ENCODE measurements around the gene ACVR2A.

The ACVR2A gene

GRCh38 chr2:147855977-147856376 lies 11.1 kb downstream of the ACVR2A start:
- DNase-seq = no peak

DNA sequence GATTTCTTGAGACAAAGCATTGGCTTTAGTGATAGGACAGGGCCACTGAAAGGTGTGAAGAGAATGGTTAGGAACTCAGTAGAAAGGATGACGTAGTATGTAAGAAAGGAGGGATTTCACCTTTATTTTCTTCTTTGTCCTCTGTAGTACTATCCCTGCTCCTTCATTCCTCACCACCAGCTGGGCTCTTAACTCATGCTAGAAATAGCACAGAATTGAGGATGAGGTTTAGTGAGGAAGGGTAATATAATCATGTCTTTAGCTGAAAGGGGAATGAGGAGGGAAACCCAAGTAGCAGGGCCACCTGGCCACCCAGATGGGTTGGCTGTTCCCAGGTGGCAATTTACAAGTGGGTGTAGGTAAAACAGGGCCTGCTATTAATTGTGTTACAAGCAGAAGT lies 15.2 kb downstream of the ACVR2A start:
- no peak for DNase-seq

DNA sequence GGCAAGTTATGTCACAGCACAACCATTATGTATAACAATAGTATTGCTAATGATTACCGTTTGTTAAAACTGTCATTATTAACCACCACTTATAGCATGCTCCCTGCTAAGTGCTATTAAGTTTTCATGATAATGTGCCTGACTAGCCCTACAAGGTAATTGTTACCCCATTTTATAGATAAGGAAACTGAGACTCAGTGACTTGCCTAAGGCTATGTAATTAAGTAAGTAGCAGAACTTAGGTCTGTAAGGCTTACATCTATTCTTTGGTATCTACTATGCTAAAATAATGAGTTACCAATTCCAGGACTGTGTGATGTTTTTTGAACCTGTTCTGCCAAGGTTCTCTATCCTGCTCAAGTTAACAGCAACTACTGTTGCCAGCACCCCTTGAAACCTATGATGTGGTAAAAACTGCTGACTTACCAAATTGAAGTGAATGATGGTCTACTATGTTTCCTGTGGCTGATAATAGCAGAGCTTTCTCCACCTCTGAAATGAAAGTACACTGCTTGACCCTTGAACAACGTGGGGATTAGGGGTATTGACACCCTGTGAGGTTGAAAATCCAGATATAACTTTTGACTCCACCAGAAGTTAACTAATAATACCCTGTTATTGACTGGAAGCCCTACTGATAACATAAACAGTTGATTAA lies 18.2 kb downstream of the ACVR2A start:
- no peak for DNase-seq

- DNase-seq = no peak
These were observed 19.0 kb downstream of the ACVR2A start for GRCh38 chr2:147863835-147864234.

GRCh38 chr2:147865560-147865959 lies 20.7 kb downstream of the ACVR2A start:
- DNase-seq = no peak

- DNase-seq = no peak
These were observed 22.2 kb downstream of the ACVR2A start for GRCh38 chr2:147867050-147867449.

- no peak for DNase-seq
These were observed 25.1 kb downstream of the ACVR2A start for GRCh38 chr2:147869934-147870333.

DNA sequence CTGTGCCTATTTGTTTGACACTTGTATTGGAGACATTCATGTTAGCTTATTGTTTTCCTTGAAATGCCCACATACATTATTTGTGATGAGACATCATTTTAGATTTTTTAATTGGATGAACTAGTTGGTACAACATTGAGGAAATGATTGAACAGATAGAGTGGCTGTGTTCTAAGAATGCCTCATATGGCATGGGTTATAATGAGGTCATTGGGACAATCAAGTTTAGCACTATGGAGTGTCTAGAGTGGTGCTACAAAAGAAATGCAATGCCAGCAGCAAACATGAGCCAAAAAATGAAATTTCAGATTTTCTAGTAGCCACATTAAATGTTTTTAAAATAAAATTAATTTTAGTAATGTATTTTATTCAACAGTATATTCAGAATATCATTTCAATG lies 28.1 kb downstream of the ACVR2A start:
- no peak for DNase-seq

DNA sequence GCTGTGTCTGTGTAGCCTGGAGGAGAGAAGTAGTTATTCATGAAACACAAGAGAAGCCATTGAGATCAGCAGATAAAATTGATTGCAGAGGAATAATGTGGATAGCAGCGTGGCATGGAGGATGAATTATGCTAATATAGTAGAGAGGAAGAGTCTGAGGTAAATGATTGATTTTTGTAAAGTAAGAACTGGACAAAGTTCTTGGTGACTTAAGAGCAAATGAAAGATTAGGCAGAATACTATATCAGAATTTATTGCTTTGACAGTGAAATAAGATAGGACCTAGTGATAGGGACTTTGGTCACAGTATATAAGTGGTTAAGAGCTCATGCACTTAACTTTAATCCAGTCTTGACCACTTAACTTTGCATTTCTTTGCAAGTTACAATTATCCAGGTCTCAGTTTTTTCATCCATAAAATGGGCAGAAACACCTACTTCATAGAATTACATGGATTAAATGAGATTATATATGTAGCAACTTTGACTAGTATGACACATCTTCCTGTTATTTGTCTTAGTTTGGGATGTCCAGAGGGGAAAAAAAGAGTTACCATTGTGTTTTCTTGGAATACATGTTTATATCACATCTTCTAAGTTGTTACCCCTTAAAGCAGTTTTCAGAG lies 29.1 kb downstream of the ACVR2A start:
- DNase-seq = no peak

DNA sequence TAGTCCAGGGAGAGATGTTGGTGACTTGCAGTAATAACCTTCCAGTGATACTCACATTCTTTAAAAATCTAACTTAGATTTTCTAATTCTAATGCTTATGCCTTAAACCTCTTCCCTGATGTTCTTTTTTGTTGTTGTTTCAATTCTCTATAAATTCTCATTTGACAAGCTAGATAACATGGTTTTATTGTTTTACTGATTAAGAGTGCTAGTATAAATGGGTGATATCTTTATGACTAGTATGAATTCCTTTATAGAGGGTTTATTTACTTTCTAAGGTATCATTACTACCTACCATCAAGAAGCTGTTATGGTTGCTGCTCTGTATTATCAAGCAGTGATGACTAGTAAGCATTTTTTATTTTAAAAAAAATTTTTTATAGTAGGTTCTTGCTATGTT lies 35.0 kb downstream of the ACVR2A start:
- DNase-seq = no peak

DNA sequence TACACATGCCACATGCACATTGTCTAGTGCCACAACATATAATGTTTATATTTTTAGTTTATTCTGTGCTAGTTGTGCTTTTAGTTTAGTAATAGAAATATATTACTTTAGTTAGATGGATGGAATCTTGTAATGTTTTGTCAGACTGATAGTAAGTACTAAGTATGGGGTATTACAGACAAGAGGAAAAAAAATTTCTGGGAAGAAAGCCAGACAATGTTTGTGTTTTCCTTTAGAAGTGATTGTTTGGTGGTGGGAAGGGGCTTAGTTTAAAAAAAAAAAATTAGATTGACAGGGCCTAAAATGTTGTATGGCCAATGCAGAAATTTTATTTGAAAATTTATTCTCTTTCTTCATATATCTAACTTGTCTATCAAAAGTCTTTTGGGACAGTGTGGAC lies 37.8 kb downstream of the ACVR2A start:
- no peak for DNase-seq

DNA sequence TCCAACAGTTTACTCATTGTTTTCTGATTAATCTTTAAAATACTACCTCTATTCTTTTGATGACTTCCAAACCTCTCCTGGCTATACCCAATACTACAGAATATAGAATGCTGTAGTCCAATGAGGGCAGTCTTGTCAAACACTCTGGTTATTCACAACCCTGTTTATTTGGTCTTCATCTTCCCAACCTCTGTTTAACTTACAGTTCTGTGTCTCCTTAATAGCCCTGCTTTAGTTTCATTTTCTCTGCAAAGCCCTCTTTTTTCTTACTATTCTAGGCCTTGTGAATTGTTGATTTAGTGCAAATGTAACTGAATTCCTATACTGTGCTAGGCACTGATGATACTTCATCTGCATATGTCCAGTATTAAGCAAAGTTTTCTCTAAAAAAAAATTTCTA lies 40.0 kb downstream of the ACVR2A start:
- DNase-seq = no peak

DNA sequence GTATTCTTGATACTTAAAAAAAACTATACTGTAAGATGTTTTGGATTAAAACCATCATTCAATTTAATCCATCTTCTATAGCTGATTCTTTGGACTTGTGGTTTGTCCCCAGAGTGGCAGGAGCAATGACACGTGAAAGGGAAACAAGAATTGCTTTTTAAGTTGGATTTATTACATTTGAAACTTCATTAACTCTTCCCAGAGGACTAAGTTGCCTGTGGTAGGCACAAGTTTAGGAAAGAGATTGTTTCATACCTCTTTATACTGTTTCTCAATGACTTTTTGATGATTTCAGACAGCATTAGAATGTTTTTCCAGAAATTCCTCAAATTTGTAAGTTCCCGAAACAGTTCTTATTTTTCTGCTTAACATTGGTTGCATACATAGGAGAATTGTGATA lies 41.3 kb downstream of the ACVR2A start:
- no peak for DNase-seq

GRCh38 chr2:147888680-147889079 lies 43.9 kb downstream of the ACVR2A start:
- no peak for DNase-seq

- no peak for DNase-seq
These were observed 59.2 kb downstream of the ACVR2A start for GRCh38 chr2:147904051-147904450.

GRCh38 chr2:147909178-147909577 lies 64.3 kb downstream of the ACVR2A start:
- DNase-seq = no peak

- DNase-seq = no peak
These were observed 66.2 kb downstream of the ACVR2A start for GRCh38 chr2:147910990-147911473.

- no peak for DNase-seq
These were observed 69.1 kb downstream of the ACVR2A start for GRCh38 chr2:147913701-147914480.

DNA sequence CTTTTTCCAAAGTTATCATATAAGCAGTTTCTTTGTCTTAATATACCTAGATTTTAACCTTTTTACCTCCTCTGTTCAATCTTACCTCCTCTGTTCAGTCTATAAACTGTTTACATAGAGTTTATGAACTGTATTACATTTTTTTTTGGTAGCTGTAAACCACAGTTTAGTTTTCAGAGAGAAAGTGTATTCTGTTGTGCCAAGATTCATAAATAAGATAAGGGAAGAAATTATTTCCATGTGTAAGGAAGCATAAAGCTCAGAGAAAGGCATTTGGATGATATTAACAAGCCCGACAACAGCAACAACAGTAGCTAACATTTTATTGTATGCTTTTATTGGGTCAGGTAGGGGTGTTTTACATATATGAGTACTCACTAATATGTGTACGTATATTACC lies 71.2 kb downstream of the ACVR2A start:
- no peak for DNase-seq

DNA sequence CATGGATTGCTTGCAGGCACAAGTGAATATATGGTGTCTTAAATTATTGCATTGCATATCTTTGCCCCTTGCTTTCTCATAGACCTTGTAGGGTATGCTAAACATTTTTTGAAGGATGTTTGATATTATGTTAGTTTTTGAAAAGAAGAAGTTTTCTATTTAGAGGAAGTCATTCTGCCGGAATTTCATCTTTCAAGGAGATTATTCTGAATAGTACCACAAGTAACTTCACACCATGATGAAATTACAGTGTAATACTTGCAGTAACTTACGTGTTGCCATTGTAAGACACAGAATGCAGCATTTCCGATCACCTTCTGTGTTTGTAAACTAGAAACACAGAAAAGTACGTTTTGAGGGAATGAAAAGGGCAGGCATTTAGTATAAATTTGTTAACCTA lies 71.9 kb downstream of the ACVR2A start:
- no peak for DNase-seq

- DNase-seq = no peak
These were observed 72.3 kb downstream of the ACVR2A start for GRCh38 chr2:147917161-147917560.

- DNase-seq = no peak
These were observed 79.0 kb downstream of the ACVR2A start for GRCh38 chr2:147923846-147924245.

DNA sequence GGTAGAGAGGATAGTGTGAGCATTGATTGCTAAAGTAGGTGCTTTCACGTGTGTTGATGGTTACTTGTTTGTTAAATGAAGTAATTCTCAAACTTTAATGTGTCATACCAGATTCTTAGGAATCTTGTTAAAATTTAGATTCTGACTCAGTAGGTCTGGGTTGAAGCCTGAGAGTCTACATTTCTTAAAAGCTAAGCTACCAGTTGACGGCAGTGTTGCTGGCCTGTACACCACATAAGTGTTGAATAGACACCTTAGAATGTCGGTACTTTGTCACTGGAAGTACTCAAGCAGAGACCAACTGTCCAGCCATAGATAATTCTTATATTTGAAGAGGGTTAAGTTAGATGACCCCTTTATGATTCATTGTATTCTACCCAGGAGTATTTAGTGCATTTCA lies 79.8 kb downstream of the ACVR2A start:
- no peak for DNase-seq

- no peak for DNase-seq
These were observed 81.1 kb downstream of the ACVR2A start for GRCh38 chr2:147925886-147926285.

All from activated CD4-positive, CD25-positive, alpha-beta regulatory T cell treated with anti-CD3 and anti-CD28 coated beads, Interleukin-2, amount 50 U/mL, for 72 hours (primary cell).